Fibroblast of skin of abdomen (primary cell): ENCODE data around the gene HSPA9.

Source experiments
- DNase-seq: peaks from one replicate; pipeline ENCODE4 v3.0.0-alpha.2; 2013

HSPA9 gene

GRCh38 chr5:138528744-138529469 is 46.3 kb downstream of the HSPA9 start:
- no peak for DNase-seq

- DNase-seq, result no peak
Measured at GRCh38 chr5:138528208-138528607, 47.0 kb downstream of the HSPA9 start.

GRCh38 chr5:138527170-138527569 is 48.0 kb downstream of the HSPA9 start:
- DNase-seq, result no peak

- DNase-seq, result no peak
Measured at GRCh38 chr5:138523406-138523805, 51.8 kb downstream of the HSPA9 start.

GRCh38 chr5:138520971-138521370 is 54.2 kb downstream of the HSPA9 start:
- no peak for DNase-seq

GRCh38 chr5:138517437-138517836 is 57.8 kb downstream of the HSPA9 start:
- no peak for DNase-seq

- no peak for DNase-seq
Measured at GRCh38 chr5:138515556-138516245, 59.5 kb downstream of the HSPA9 start.

- DNase-seq, result no peak
Measured at GRCh38 chr5:138514021-138514420, 61.2 kb downstream of the HSPA9 start.

GRCh38 chr5:138508958-138509357 is 66.2 kb downstream of the HSPA9 start:
- DNase-seq, result no peak

GRCh38 chr5:138507485-138507884 is 67.7 kb downstream of the HSPA9 start:
- peak; percentile 49 for DNase-seq

GRCh38 chr5:138506370-138507306 is 68.6 kb downstream of the HSPA9 start:
- no peak for DNase-seq

GRCh38 chr5:138504799-138505198 is 70.4 kb downstream of the HSPA9 start:
- DNase-seq, result no peak
